ENCODE results near the gene CTSD. TPM values are rescaled to one million over a fixed set of nuclear protein-coding genes. Genes with fewer than 3 reads are reported as not detected.
A peak's percentile ranks its signal among the peaks of the same experiment; 100 is the strongest.
"Not testable (repeated sequence)": the region's sequence is repeated elsewhere in the genome, so short reads cannot be mapped to it uniquely, and the experiment has no call there.

The CTSD gene
- total RNA-seq, result 226 and 1,216 TPM in 2 replicates

- DNase-seq (ENCODE audit: low read depth), result peak; percentile 23
Measured at GRCh38 chr11:1763796-1764661, at the start of gene CTSD. TSS of gene CTSD (minus strand) at chr11:1763927. CDS start at chr11:1763859, 68 bp downstream.

- not testable (repeated sequence) for DNase-seq (ENCODE audit: low read depth)
Measured at GRCh38 chr11:1813356-1813755, 49.6 kb upstream of the CTSD start.

- DNase-seq (ENCODE audit: low read depth), result no peak
Measured at GRCh38 chr11:1812801-1813200, 49.1 kb upstream of the CTSD start.

GRCh38 chr11:1812274-1812673 lies 48.5 kb upstream of the CTSD start:
- DNase-seq (ENCODE audit: low read depth), result no peak

GRCh38 chr11:1810761-1811160 lies 47.0 kb upstream of the CTSD start:
- DNase-seq (ENCODE audit: low read depth), result no peak

- no peak for DNase-seq (ENCODE audit: low read depth)
Measured at GRCh38 chr11:1807264-1807995, 43.7 kb upstream of the CTSD start.

GRCh38 chr11:1805525-1805924 lies 41.8 kb upstream of the CTSD start:
- no peak for DNase-seq (ENCODE audit: low read depth)

GRCh38 chr11:1803835-1804519 lies 40.2 kb upstream of the CTSD start:
- not testable (repeated sequence) for DNase-seq (ENCODE audit: low read depth)

GRCh38 chr11:1803246-1803645 lies 39.5 kb upstream of the CTSD start:
- DNase-seq (ENCODE audit: low read depth), result no peak

GRCh38 chr11:1797391-1798125 lies 33.8 kb upstream of the CTSD start:
- no peak for DNase-seq (ENCODE audit: low read depth)

GRCh38 chr11:1796413-1797011 lies 32.8 kb upstream of the CTSD start:
- DNase-seq (ENCODE audit: low read depth), result no peak

- no peak for DNase-seq (ENCODE audit: low read depth)
Measured at GRCh38 chr11:1793081-1793480, 29.4 kb upstream of the CTSD start.

- no peak for DNase-seq (ENCODE audit: low read depth)
Measured at GRCh38 chr11:1792461-1792860, 28.7 kb upstream of the CTSD start.

- DNase-seq (ENCODE audit: low read depth), result no peak
Measured at GRCh38 chr11:1791912-1792311, 28.2 kb upstream of the CTSD start.

- no peak for DNase-seq (ENCODE audit: low read depth)
Measured at GRCh38 chr11:1786466-1786865, 22.7 kb upstream of the CTSD start.

GRCh38 chr11:1785749-1786413 lies 22.2 kb upstream of the CTSD start:
- DNase-seq (ENCODE audit: low read depth), result no peak

- no peak for DNase-seq (ENCODE audit: low read depth)
Measured at GRCh38 chr11:1784761-1785650, 21.3 kb upstream of the CTSD start.

GRCh38 chr11:1783725-1784529 lies 20.2 kb upstream of the CTSD start:
- no peak for DNase-seq (ENCODE audit: low read depth)
